H1 (cell line): Measurements from ENCODE around the gene FRMD5. TPM values are rescaled to one million over a fixed set of nuclear protein-coding genes. Genes with fewer than 3 reads are reported as not detected.

Experiments
- CTCF ChIA-PET: fragments of 300-600 bp; sonication (Branson Sonifier 250); formaldehyde crosslinking; loops from one replicate; lab custom pipeline; 2021; ENCODE audit not compliant: partially characterized antibody; lab: Charles Lee
- POLR2A ChIA-PET: fragments of 300-600 bp; sonication (Branson Sonifier 250); formaldehyde crosslinking; loops from one replicate; lab custom pipeline; 2021; ENCODE audit warnings: inconsistent platforms; ENCODE audit not compliant: partially characterized antibody; lab: Charles Lee
- DNase-seq, 2 experiments: peaks; one replicate each; pipeline versions ENCODE4 v3.0.0 to v3.0.0-alpha.2; 2010 to 2022; ENCODE audit warnings: low spot score in 2 of 2, low read depth in 1 of 2, mixed read lengths in 1 of 2
- FAIRE-seq: peaks from 2 replicates; lab custom pipeline; 2011; peaks lifted over from hg19 to GRCh38; lab: Jason Lieb, UNC
- H2AFZ ChIP-seq: 2 replicates; pipeline ENCODE4 v1.8.1; 2012; ENCODE audit warnings: low read length, inconsistent platforms
- H2AK5ac ChIP-seq: 2 replicates; pipeline ENCODE4 v1.6.1; 2013; ENCODE audit warnings: low read depth, low read length
- H2BK120ac ChIP-seq: replicated peaks from 2 replicates; pipeline ENCODE3; 2013; ENCODE audit warnings: low read depth, low read length, inconsistent platforms
- H2BK12ac ChIP-seq: 2 replicates; pipeline ENCODE4 v1.6.1; 2013; ENCODE audit warnings: low read depth, low read length
- H2BK15ac ChIP-seq: 2 replicates; pipeline ENCODE4 v1.6.1; 2013; ENCODE audit warnings: low read length
- H2BK20ac ChIP-seq: 2 replicates; pipeline ENCODE4 v1.6.1; 2013; ENCODE audit warnings: low read length
- H2BK5ac ChIP-seq: 2 replicates; pipeline ENCODE4 v1.6.1; 2013; ENCODE audit warnings: low read depth, low read length
- H3K14ac ChIP-seq: 2 replicates; pipeline ENCODE4 v1.6.1; 2013; ENCODE audit warnings: inconsistent platforms; ENCODE audit not compliant: insufficient read length
- H3K18ac ChIP-seq: 2 replicates; pipeline ENCODE4 v1.6.1; 2013; ENCODE audit warnings: low read length; ENCODE audit errors: extremely low read depth
- H3K23ac ChIP-seq: 2 replicates; pipeline ENCODE4 v1.6.1; 2013; ENCODE audit warnings: inconsistent platforms; ENCODE audit not compliant: insufficient read length
- H3K23me2 ChIP-seq: 2 replicates; pipeline ENCODE4 v1.6.1; 2013; ENCODE audit warnings: low read depth, low read length
- H3K27ac ChIP-seq: 2 replicates; pipeline ENCODE4 v1.6.1; 2011; ENCODE audit warnings: low read depth, low read length, inconsistent platforms
- H3K27me3 ChIP-seq, 4 experiments: replicated peaks in 1 of 4; 1 replicate in 1 of 4; 2 replicates in 3 of 4; pipeline versions ENCODE4 v1.6.1 to v1.8.1; 2011 to 2013; ENCODE audit warnings: low read length in 3 of 4, mild to moderate bottlenecking in 3 of 4, inconsistent platforms in 2 of 4, mixed read lengths in 2 of 4, moderate library complexity in 1 of 4; ENCODE audit not compliant: control insufficient read depth in 3 of 4, insufficient read depth in 3 of 4; ENCODE audit errors: extremely low read depth in 1 of 4
- H3K36me3 ChIP-seq, 4 experiments: 2 replicates each; pipeline versions ENCODE4 v1.6.1 to v1.8.1; 2011 to 2013; ENCODE audit warnings: mild to moderate bottlenecking in 4 of 4, low read length in 3 of 4, moderate library complexity in 2 of 4, control low read depth in 1 of 4, inconsistent platforms in 1 of 4; ENCODE audit not compliant: insufficient read depth in 4 of 4, control insufficient read depth in 2 of 4
- H3K4ac ChIP-seq: replicated peaks from 2 replicates; pipeline ENCODE3; 2013; ENCODE audit warnings: low read length, low read depth, mixed read lengths, inconsistent platforms; ENCODE audit not compliant: insufficient read length
- H3K4me1 ChIP-seq, 4 experiments: replicated peaks in 1 of 4; 1 replicate in 1 of 4; 2 replicates in 3 of 4; pipeline versions ENCODE4 v1.6.1 to v1.8.1; 2011 to 2013; ENCODE audit warnings: low read length in 3 of 4, inconsistent platforms in 2 of 4, mixed read lengths in 1 of 4; ENCODE audit not compliant: insufficient read depth in 4 of 4, control insufficient read depth in 3 of 4
- H3K4me2 ChIP-seq, 2 experiments: 2 replicates each; pipeline versions ENCODE4 v1.6.1 to v1.8.1; 2011 to 2013; ENCODE audit warnings: low read depth in 2 of 2, low read length in 2 of 2, control low read depth in 1 of 2, inconsistent platforms in 1 of 2, mild to moderate bottlenecking in 1 of 2; ENCODE audit not compliant: insufficient read depth in 1 of 2
- H3K4me3 ChIP-seq, 4 experiments: fragments of 200-600, 300-600 bp in 1 of 4; sonication (generic), shearing (Covaris generic), sonication (Bioruptor Twin) in 1 of 4; 2 replicates each; pipeline versions ENCODE4 v1.5.1 to v1.8.1; 2011 to 2016; ENCODE audit warnings: low read length in 4 of 4, low read depth in 3 of 4, control low read depth in 2 of 4, inconsistent platforms in 2 of 4, mild to moderate bottlenecking in 2 of 4, mixed read lengths in 1 of 4, moderate library complexity in 1 of 4; ENCODE audit not compliant: insufficient read depth in 2 of 4; ENCODE audit errors: extremely low read depth in 1 of 4
- H3K56ac ChIP-seq: replicated peaks from 2 replicates; pipeline ENCODE3; 2013; ENCODE audit warnings: low read depth, mild to moderate bottlenecking, mixed read lengths, low read length, inconsistent platforms; ENCODE audit not compliant: insufficient read length
- H3K79me1 ChIP-seq: 2 replicates; pipeline ENCODE4 v1.6.1; 2013; ENCODE audit warnings: low read depth, low read length, control low read depth
- H3K79me2 ChIP-seq, 2 experiments: 2 replicates each; pipeline versions ENCODE4 v1.6.1 to v1.8.1; 2012 to 2013; ENCODE audit warnings: low read length in 2 of 2, mild to moderate bottlenecking in 2 of 2, inconsistent platforms in 1 of 2; ENCODE audit not compliant: insufficient read depth in 2 of 2, control insufficient read depth in 1 of 2
- H3K9ac ChIP-seq, 4 experiments: replicated peaks in 1 of 4; 1 replicate in 1 of 4; 2 replicates in 3 of 4; pipeline versions ENCODE4 v1.6.1 to v1.8.1; 2011 to 2013; ENCODE audit warnings: low read depth in 3 of 4, low read length in 3 of 4, control low read depth in 2 of 4, mild to moderate bottlenecking in 2 of 4, moderate library complexity in 2 of 4, inconsistent platforms in 1 of 4; ENCODE audit errors: extremely low read depth in 1 of 4
- H3K9me3 ChIP-seq, 2 experiments: 2 replicates each; pipeline versions ENCODE4 v1.6.1 to v1.8.1; 2012 to 2013; ENCODE audit warnings: mild to moderate bottlenecking in 2 of 2, moderate library complexity in 2 of 2, control low read depth in 1 of 2, inconsistent platforms in 1 of 2, low read depth in 1 of 2, low read length in 1 of 2, mixed read lengths in 1 of 2; ENCODE audit not compliant: insufficient read depth in 2 of 2
- H4K20me1 ChIP-seq, 2 experiments: replicated peaks in 1 of 2; 2 replicates each; pipeline versions ENCODE3 to v1.8.1; 2011 to 2013; ENCODE audit warnings: inconsistent platforms in 2 of 2, low read length in 2 of 2, mild to moderate bottlenecking in 1 of 2; ENCODE audit not compliant: insufficient read depth in 2 of 2, control insufficient read depth in 1 of 2
- H4K5ac ChIP-seq: 2 replicates; pipeline ENCODE4 v1.6.1; 2013; ENCODE audit warnings: low read length, low read depth, mixed read lengths, inconsistent platforms; ENCODE audit not compliant: insufficient read length
- H4K8ac ChIP-seq: 2 replicates; pipeline ENCODE4 v1.8.0; 2013; ENCODE audit warnings: mild to moderate bottlenecking, moderate library complexity, low read length, inconsistent platforms; ENCODE audit not compliant: insufficient read depth; ENCODE audit errors: extremely low read depth
- H4K91ac ChIP-seq: replicated peaks from 2 replicates; pipeline ENCODE3; 2013; ENCODE audit warnings: low read length, mixed read lengths, inconsistent platforms; ENCODE audit not compliant: insufficient read length
- ASH2L ChIP-seq: fragments of 200-600, 300-600 bp; sonication (generic); IDR thresholded peaks from one replicate; pipeline ENCODE4 v1.7.1; 2017; ENCODE audit warnings: low read length
- CHD2 ChIP-seq: IDR thresholded peaks from 2 replicates; pipeline ENCODE4 v1.6.1; 2012; ENCODE audit warnings: low read length, improper control_type of control experiment
- CREB1 ChIP-seq: IDR thresholded peaks from 2 replicates; pipeline ENCODE4 v1.6.1; 2012; ENCODE audit warnings: inconsistent platforms
- EP300 ChIP-seq, 2 experiments: IDR thresholded peaks; 1 replicate in 1 of 2; 2 replicates in 1 of 2; pipeline ENCODE4 v1.6.1; 2011 to 2012; ENCODE audit warnings: low read depth in 2 of 2, low read length in 2 of 2, mild to moderate bottlenecking in 2 of 2, borderline replicate concordance in 1 of 2, inconsistent platforms in 1 of 2, moderate library complexity in 1 of 2
- EZH2 ChIP-seq: fragments of 200-600 bp; sonication (generic); IDR thresholded peaks from 2 replicates; pipeline ENCODE4 v1.7.1; 2012; ENCODE audit warnings: low read depth, mild to moderate bottlenecking, moderate library complexity, low read length, inconsistent platforms; ENCODE audit not compliant: severe bottlenecking
- GTF2F1 ChIP-seq: IDR thresholded peaks from 2 replicates; pipeline ENCODE4 v1.6.1; 2012; ENCODE audit warnings: low read depth, low read length, improper control_type of control experiment, borderline replicate concordance
- NRF1 ChIP-seq: IDR thresholded peaks from 2 replicates; pipeline ENCODE4 v1.6.1; 2011; ENCODE audit warnings: mild to moderate bottlenecking, low read depth, low read length, improper control_type of control experiment
- POLR2A ChIP-seq, 2 experiments: IDR thresholded peaks; 1 replicate in 1 of 2; 2 replicates in 1 of 2; pipeline ENCODE4 v1.6.1; 2011; ENCODE audit warnings: low read depth in 2 of 2, low read length in 2 of 2, mild to moderate bottlenecking in 2 of 2; ENCODE audit errors: control extremely low read depth in 1 of 2
- RBBP5 ChIP-seq: IDR thresholded peaks from 2 replicates; pipeline ENCODE4 v1.7.1; 2012; ENCODE audit warnings: low read depth, mild to moderate bottlenecking, inconsistent platforms, low read length, moderate library complexity, borderline replicate concordance
- RNF2 ChIP-seq: fragments of 200-900, 300-1000 bp; sonication (generic); IDR thresholded peaks from 2 replicates; pipeline ENCODE4 v1.7.1; 2016; ENCODE audit warnings: borderline replicate concordance, low read depth, mild to moderate bottlenecking, antibody characterized with exemption, low read length; ENCODE audit not compliant: poor library complexity, severe bottlenecking; ENCODE audit errors: missing control alignments
- SP1 ChIP-seq: IDR thresholded peaks from 2 replicates; pipeline ENCODE4 v1.6.1; 2011; ENCODE audit warnings: low read depth, low read length
- SP2 ChIP-seq: IDR thresholded peaks from 2 replicates; pipeline ENCODE4 v1.6.1; 2012; ENCODE audit warnings: mild to moderate bottlenecking, low read length, inconsistent platforms
- SRF ChIP-seq: IDR thresholded peaks from 2 replicates; pipeline ENCODE4 v1.6.1; 2011; ENCODE audit warnings: mild to moderate bottlenecking, low read depth, low read length, moderate library complexity
- TAF1 ChIP-seq: IDR thresholded peaks from 2 replicates; pipeline ENCODE4 v1.6.1; 2011; ENCODE audit warnings: mild to moderate bottlenecking, low read depth, low read length
- WGBS, 2 experiments: shearing (Covaris generic) in 1 of 2; methylation state at CpG; one replicate each; pipeline versions ENCODE4 v1.1.6 to v1.1.7; 2013 to 2015; ENCODE audit warnings: low lambda C conversion rate in 2 of 2, mixed read lengths in 2 of 2, inconsistent platforms in 1 of 2, low coverage in 1 of 2, missing lambda C conversion rate in 1 of 2; ENCODE audit not compliant: insufficient replicate concordance in 2 of 2, insufficient coverage in 1 of 2, insufficient read length in 1 of 2; ENCODE audit errors: extremely low coverage in 1 of 2, missing lambda C conversion rate in 1 of 2; 5-methylcytosine and 5-hydroxymethylcytosine counted together
- polyA plus RNA-seq, 7 experiments: library from polyadenylated mRNA; depleted of rRNA in 3 of 7; stranded (reverse) in 5 of 7; unstranded in 2 of 7; fragments of >200 nt in 5 of 7; fragments of 200-250 nt in 2 of 7; gene quantifications; 1 replicate in 5 of 7; 2 replicates in 1 of 7; 4 replicates in 1 of 7; pipeline versions ENCODE4 v1.2.1 to v1.2.3, GENCODE V29; 2011 to 2013; ENCODE audit warnings: missing spikeins in 2 of 7, mixed read lengths in 2 of 7
- total RNA-seq: library from RNA; stranded (reverse); fragmentation: NEBNext Ultra II Directional; extraction: Animal tissue kit (Norgen Biotek cat#: 25700); gene quantifications from 2 replicates; pipeline ENCODE4 v1.2.1, GENCODE V29; 2021
- TF ChIP-seq, protein P1 (sequence below): IDR thresholded peaks from 2 replicates; pipeline ENCODE4 v1.6.1; 2011; ENCODE audit warnings: low read depth, mild to moderate bottlenecking, low read length; ENCODE audit not compliant: insufficient read depth

FRMD5 gene
- total and polyA plus RNA-seq, 2 of the 8 experiments (the other 6 are each of a cell fraction or from before 2014, with no cell fraction given) = 10.1 to 12.6 TPM

DNA sequence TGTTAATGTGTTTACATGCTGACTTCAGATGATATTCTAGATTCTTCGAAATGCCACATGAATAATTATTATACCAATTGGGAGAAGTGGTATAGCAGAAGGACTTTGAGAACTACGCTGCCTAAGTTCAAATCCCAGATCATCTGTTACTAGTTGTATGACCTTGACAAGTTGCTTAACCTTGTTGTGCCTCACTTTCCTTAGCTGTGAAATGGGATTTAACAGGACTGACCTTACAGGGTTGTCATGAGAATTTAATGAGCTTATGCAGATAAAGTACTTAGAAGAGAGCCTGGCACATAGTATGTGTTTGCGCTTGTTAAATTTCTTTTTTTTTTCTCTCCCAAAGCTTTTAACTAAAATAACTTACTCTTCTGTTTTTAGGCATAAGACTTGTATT, 343.8 kb downstream of the FRMD5 start:
- Histone ChIP-seq H3K27ac (no peak overlapping the region), H2BK120ac (no peak overlapping the region), H3K23me2 (no peaks in the 10 kb centered on the region), H2BK15ac (no peak overlapping the region), H3K36me3 (peaks cover 0 to 24% (median 5%) of the 10 kb centered on the region in 4 experiments; a peak in 5 of 8 replicates), H3K79me1 (no peaks in the 10 kb centered on the region), H3K18ac (no peak overlapping the region), H2BK20ac (no peak overlapping the region), H3K56ac (no peak overlapping the region), H3K27me3 (no peaks in the 10 kb centered on the region), H3K14ac (no peak overlapping the region), H3K4me1 (no peaks in the 10 kb centered on the region), H2AK5ac (no peak overlapping the region), H3K4me3 (no peak overlapping the region), H3K4me2 (no peak overlapping the region), H3K9me3 (no peaks in the 10 kb centered on the region), H4K5ac (no peak overlapping the region), H4K91ac (no peak overlapping the region), H3K4ac (no peak overlapping the region), H4K8ac (no peak overlapping the region), H4K20me1 (peaks cover 0 to 2% of the 10 kb centered on the region in 2 experiments), H2AFZ (no peak overlapping the region), H3K9ac (no peak overlapping the region), H2BK5ac (no peak overlapping the region), H3K79me2 (no peaks in the 10 kb centered on the region), H2BK12ac (no peak overlapping the region), H3K23ac (no peak overlapping the region)
- DNase-seq (no peak), FAIRE-seq (no peak)
- ChIA-PET CTCF (no interaction called here), POLR2A (interaction anchor here (0.7 to 1.3 kb wide), 2 partner anchors 11 to 54 kb away, joined by 3 to 4 read pairs; no protein-coding TSS in a partner anchor)
- WGBS, 2 experiments = 97% methylated on average over 3 of the region's 3 CpGs; no CpG with 5 or more reads in 1 of the 2 experiments
- TF ChIP-seq SP2 = no peak
- TF ChIP-seq RBBP5 = no peak
- no peak for TF ChIP-seq EZH2
- no peak for TF ChIP-seq EP300 (IDR thresholded peaks at IDR 0.05; ENCODE audit: borderline replicate concordance in 1 of 2, low read depth in 2 of 2, low read length in 2 of 2)
- TF ChIP-seq, protein P1, sequence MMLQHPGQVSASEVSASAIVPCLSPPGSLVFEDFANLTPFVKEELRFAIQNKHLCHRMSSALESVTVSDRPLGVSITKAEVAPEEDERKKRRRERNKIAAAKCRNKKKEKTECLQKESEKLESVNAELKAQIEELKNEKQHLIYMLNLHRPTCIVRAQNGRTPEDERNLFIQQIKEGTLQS = no peak
- TF ChIP-seq RNF2 = no peak
- no peak for TF ChIP-seq CHD2
- TF ChIP-seq CREB1 = no peak
- no peak for TF ChIP-seq ASH2L
- no peak for TF ChIP-seq SRF
- no peak for TF ChIP-seq SP1
- TF ChIP-seq NRF1 = no peak
- no peak for TF ChIP-seq POLR2A (IDR thresholded peaks at IDR 0.05; ENCODE audit: control extremely low read depth in 1 of 2, low read depth in 2 of 2, low read length in 2 of 2)
- TF ChIP-seq TAF1 = no peak
- TF ChIP-seq GTF2F1 = no peak
